Stomach (tissue), 9 donors: ENCODE data around the gene CCDC63. TPM values are rescaled to one million over a fixed set of nuclear protein-coding genes. Genes with fewer than 3 reads are reported as not detected.

Source experiments
- DNase-seq, 2 donors: peaks; one replicate each; pipeline versions ENCODE4 v3.0.0 to v3.0.0-alpha.2; 2013 to 2019
- H3K27ac ChIP-seq, 5 donors: fragments of 200-600 bp in 4 of 5; sonication (generic) in 4 of 5; one replicate each; pipeline ENCODE4 v1.5.1; 2013 to 2019; ENCODE audit warnings: mild to moderate bottlenecking in 1 of 5, moderate library complexity in 1 of 5
- H3K27me3 ChIP-seq, 3 donors: fragments of 200-600 bp; sonication (generic); one replicate each; pipeline ENCODE4 v1.5.1; 2017 to 2019; ENCODE audit warnings: mixed run types in 1 of 3
- H3K36me3 ChIP-seq, 4 donors: fragments of 200-600 bp; sonication (generic); 1 replicate in 3 of 4; 2 replicates in 1 of 4; pipeline ENCODE4 v1.5.1; 2016 to 2019
- H3K4me1 ChIP-seq, 4 donors: fragments of 200-600 bp; sonication (generic); one replicate each; pipeline ENCODE4 v1.5.1; 2016 to 2019
- H3K4me3 ChIP-seq, 4 donors: fragments of 200-600 bp; sonication (generic) in 3 of 4; one replicate each; pipeline ENCODE4 v1.5.1; 2016 to 2019; ENCODE audit warnings: mild to moderate bottlenecking in 1 of 4
- H3K9me3 ChIP-seq, 4 donors: fragments of 200-600 bp; sonication (generic); one replicate each; pipeline ENCODE4 v1.5.1; 2016 to 2019
- EP300 ChIP-seq: sonication (generic); formaldehyde crosslinking; IDR thresholded peaks from one replicate; pipeline ENCODE4 v1.6.1; 2017; ENCODE audit warnings: antibody characterized with exemption
- POLR2A ChIP-seq, 4 donors: fragments of 450-650 bp; IDR thresholded peaks; one replicate each; pipeline ENCODE4 v1.6.1; 2016; ENCODE audit warnings: antibody characterized with exemption in 4 of 4, control low read depth in 2 of 4, mild to moderate bottlenecking in 1 of 4, moderate library complexity in 1 of 4
- POLR2AphosphoS5 ChIP-seq, 3 donors: sonication (generic); formaldehyde crosslinking; IDR thresholded peaks; one replicate each; pipeline ENCODE4 v1.6.1; 2016; ENCODE audit warnings: antibody characterized with exemption in 3 of 3
- WGBS, 5 donors: extraction: QIAGEN DNeasy Blood & Tissue Kit in 3 of 5; methylation state at CpG; one replicate each; pipeline versions ENCODE4 v1.1.5 to v1.1.7; 2013 to 2018; 5-methylcytosine and 5-hydroxymethylcytosine counted together
- intact Hi-C: fragments of 100-400 bp; cut with DNase I; formaldehyde crosslinking; loops from one replicate; pipeline ENCODE4 v1.15.1; 2023; ENCODE audit warnings: low total_unique reads
- polyA plus RNA-seq, 3 donors: library from polyadenylated mRNA; stranded (reverse); fragments of 200-250 nt; gene quantifications; one replicate each; pipeline ENCODE4 v1.2.3, GENCODE V29; 2013
- total RNA-seq, 5 donors: library from RNA; depleted of rRNA; stranded (reverse); fragments of >200 nt; gene quantifications; one replicate each; pipeline versions ENCODE4 v1.1.0 to v1.2.3, GENCODE V29; 2014 to 2016
- TF ChIP-seq, protein P1 (sequence below), 7 experiments: fragments of 450-650 bp in 4 of 7; fragments of 200-600 bp in 3 of 7; sonication (generic) in 3 of 7; IDR thresholded peaks; one replicate each; pipeline ENCODE4 v1.5.1; 2016 to 2019; ENCODE audit warnings: antibody characterized with exemption in 7 of 7, control low read depth in 2 of 7, mild to moderate bottlenecking in 1 of 7
- donor health status: healthy with polysubstance abuse.
- donor health status: Bipolar disorder and iron deficiency.
- donor health status: healthy.

The CCDC63 gene
- total and polyA plus RNA-seq, 8 donors: not detected

DNA sequence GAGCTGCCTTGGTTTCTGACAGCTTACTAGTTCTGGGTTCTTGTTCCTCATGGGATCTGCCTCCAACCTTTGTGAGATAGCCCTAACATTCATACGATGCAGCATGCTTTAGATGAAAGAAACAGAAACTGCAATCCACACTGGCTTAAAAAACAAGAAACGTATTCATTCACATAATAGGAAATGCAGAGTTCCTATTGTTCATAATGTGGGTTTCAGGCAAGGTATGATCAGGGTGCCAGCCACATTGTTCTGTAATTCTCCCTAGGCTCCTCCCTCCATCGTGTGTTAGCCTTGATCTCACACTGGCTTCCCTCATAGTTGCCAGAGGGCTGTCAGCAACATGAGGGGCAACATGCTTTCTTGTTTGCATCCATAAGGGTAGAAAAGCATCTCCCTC lies 2.7 kb upstream of the CCDC63 start:
- H3K4me1 ChIP-seq: peaks cover 0 to 21% (median 10%) of the 10 kb centered on the region in 4 donors
- 61 to 74% (median 67%) methylated on average over 3 of the region's 3 CpGs for WGBS, 5 donors
- H3K27ac ChIP-seq: no peak overlapping the region
- no peak for DNase-seq
- intact Hi-C loops: no loop called here
- H3K36me3 ChIP-seq: no peaks in the 10 kb centered on the region
- no peak overlapping the region for H3K4me3 ChIP-seq
- H3K9me3 ChIP-seq: no peaks in the 10 kb centered on the region
- TF ChIP-seq POLR2AphosphoS5 (IDR thresholded peaks at IDR 0.05) (no peak), POLR2A (IDR thresholded peaks at IDR 0.05) (no peak), EP300 (no peak)
- TF ChIP-seq, protein P1, sequence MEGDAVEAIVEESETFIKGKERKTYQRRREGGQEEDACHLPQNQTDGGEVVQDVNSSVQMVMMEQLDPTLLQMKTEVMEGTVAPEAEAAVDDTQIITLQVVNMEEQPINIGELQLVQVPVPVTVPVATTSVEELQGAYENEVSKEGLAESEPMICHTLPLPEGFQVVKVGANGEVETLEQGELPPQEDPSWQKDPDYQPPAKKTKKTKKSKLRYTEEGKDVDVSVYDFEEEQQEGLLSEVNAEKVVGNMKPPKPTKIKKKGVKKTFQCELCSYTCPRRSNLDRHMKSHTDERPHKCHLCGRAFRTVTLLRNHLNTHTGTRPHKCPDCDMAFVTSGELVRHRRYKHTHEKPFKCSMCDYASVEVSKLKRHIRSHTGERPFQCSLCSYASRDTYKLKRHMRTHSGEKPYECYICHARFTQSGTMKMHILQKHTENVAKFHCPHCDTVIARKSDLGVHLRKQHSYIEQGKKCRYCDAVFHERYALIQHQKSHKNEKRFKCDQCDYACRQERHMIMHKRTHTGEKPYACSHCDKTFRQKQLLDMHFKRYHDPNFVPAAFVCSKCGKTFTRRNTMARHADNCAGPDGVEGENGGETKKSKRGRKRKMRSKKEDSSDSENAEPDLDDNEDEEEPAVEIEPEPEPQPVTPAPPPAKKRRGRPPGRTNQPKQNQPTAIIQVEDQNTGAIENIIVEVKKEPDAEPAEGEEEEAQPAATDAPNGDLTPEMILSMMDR (IDR thresholded peaks at IDR 0.05): no peak
- peaks cover 0 to 35% (median 24%) of the 10 kb centered on the region in 3 donors for H3K27me3 ChIP-seq

DNA sequence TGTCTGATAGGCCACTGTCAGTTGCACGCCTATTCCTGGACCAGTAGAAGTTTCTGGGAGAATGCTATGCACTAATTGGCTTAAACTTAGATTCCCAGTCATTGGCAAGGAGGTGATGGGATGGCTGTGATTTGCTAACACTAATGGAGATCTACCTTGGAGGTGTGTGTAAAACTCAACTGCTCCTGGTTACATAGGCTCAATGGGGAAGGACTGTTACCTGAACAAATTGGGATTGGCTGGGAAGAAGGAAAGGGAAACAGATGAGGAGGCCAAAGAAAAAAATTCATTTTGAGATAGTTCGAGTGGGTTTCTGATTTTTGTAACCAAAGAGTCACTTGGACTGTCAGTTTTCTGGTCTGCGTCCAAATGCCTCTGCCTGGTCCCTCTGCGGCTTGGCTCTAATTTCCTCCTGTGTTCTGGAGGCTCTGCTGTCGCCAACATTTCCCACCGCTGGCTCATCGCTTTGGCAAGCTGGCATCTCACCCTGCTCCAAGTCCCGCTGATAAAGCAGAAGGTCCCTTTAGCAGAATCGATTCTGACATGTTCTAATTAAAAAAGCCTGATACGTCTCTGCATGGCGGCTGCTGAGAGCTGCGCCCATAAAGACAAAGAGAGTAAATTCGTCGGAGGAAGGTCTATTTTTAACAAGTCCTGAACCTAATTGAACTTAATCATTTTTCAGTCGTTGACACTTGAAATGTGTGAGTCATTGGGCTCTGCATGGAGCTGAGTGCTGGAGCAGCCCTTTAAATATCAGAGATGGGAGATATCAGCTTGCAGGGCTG lies 2.0 kb upstream of the CCDC63 start:
- peak in 1 of 2 donors; percentile 13 for DNase-seq
- Histone ChIP-seq H3K4me3 (no peak overlapping the region), H3K4me1 (peaks cover 0 to 21% (median 10%) of the 10 kb centered on the region in 4 donors), H3K36me3 (no peaks in the 10 kb centered on the region), H3K9me3 (no peaks in the 10 kb centered on the region), H3K27ac (peak overlapping the region in 2 of 5 donors; percentile 24 to 25), H3K27me3 (peaks cover 0 to 35% (median 24%) of the 10 kb centered on the region in 3 donors)
- TF ChIP-seq, protein P1 (IDR thresholded peaks at IDR 0.05): no peak
- intact Hi-C loops: no loop called here
- WGBS, 5 donors: 57 to 63% (median 59%) methylated on average over 15 of the region's 15 CpGs

DNA sequence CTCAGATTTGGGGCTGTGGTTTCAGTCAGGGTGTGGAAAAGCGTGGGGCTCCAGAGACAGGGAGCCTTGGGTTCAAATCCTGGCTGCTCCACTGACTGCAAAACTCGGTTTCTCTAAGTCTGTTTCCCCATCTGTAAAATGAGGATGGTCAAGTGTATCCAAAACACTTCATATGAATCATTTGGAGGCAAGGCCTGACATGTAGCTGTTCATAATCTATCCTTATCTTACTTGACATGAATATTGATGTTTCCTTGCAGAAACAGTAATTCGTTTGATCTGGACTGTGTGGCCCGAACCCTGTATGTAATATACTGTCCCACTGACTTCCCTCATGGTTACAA lies 1.5 kb upstream of the CCDC63 start:
- no peak for TF ChIP-seq EP300
- TF ChIP-seq, protein P1 (IDR thresholded peaks at IDR 0.05): no peak
- TF ChIP-seq POLR2A (IDR thresholded peaks at IDR 0.05): no peak
- TF ChIP-seq POLR2AphosphoS5 (IDR thresholded peaks at IDR 0.05): no peak
- Histone ChIP-seq H3K27me3 (peaks cover 0 to 35% (median 24%) of the 10 kb centered on the region in 3 donors), H3K36me3 (no peaks in the 10 kb centered on the region), H3K4me1 (peaks cover 0 to 21% (median 10%) of the 10 kb centered on the region in 4 donors), H3K9me3 (no peaks in the 10 kb centered on the region), H3K4me3 (no peak overlapping the region), H3K27ac (no peak overlapping the region)
- no peak for DNase-seq
- intact Hi-C loops: no loop called here
- 59 to 73% (median 68%) methylated on average over 4 of the region's 4 CpGs for WGBS, 5 donors

DNA sequence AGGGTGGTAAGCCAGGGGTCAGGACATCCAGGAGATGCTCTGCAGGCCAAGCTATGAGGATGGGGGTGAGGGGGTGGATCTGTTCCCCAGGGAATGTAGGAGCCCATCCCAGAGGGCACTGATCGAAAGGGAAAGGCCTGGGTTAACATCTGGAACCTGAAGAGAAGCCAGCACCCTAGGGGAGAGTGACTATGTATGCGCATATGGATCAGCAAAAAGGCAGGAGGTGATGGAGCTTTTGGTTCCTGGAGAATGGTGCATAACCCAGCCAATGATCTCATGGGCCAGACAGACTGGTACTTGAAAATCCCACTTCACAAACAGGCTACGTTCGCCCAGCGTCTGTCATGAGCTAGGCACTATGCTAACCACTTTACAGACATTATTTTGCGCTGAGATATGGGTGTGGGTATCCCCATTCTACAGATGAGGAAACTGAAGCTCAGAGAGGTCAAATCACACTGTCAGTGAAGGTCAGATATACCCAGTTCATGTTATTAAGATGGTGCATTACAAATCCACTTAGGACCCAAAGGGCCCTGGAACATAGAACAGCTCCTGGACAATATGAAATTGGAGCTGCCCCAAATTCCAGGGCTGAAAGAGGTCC lies 1.6 kb downstream of the CCDC63 start:
- intact Hi-C loops: no loop called here
- TF ChIP-seq EP300: no peak
- TF ChIP-seq, protein P1 (IDR thresholded peaks at IDR 0.05): no peak
- no peak for TF ChIP-seq POLR2AphosphoS5 (IDR thresholded peaks at IDR 0.05)
- no peak for TF ChIP-seq POLR2A (IDR thresholded peaks at IDR 0.05)
- peaks cover 0 to 39% (median 28%) of the 10 kb centered on the region in 3 donors for H3K27me3 ChIP-seq
- no peak overlapping the region for H3K27ac ChIP-seq
- H3K36me3 ChIP-seq: no peaks in the 10 kb centered on the region
- H3K4me1 ChIP-seq: peaks cover 0 to 21% (median 10%) of the 10 kb centered on the region in 4 donors
- DNase-seq: no peak
- WGBS, 5 donors: 85 to 94% (median 93%) methylated on average over 2 to 6 of the region's 6 CpGs
- no peaks in the 10 kb centered on the region for H3K9me3 ChIP-seq
- no peak overlapping the region for H3K4me3 ChIP-seq
